Liver (tissue), 9 donors: ENCODE data around the gene LRRC45. TPM values are rescaled to one million over a fixed set of nuclear protein-coding genes. Genes with fewer than 3 reads are reported as not detected.

ENCODE experiments used
- DNase-seq: peaks from one replicate; pipeline ENCODE4 v3.0.0-alpha.2; 2017; ENCODE audit warnings: low spot score
- H3K27ac ChIP-seq, 2 donors: one replicate each; pipeline ENCODE4 v1.7.0; 2013; ENCODE audit warnings: inconsistent platforms in 2 of 2, low read length in 2 of 2, control low read depth in 1 of 2, low read depth in 1 of 2, mild to moderate bottlenecking in 1 of 2
- H3K27me3 ChIP-seq, 4 donors: one replicate each; pipeline versions ENCODE4 v1.6.1 to v1.7.0; 2013; ENCODE audit warnings: low read length in 3 of 4, inconsistent platforms in 1 of 4, mild to moderate bottlenecking in 1 of 4, moderate library complexity in 1 of 4; ENCODE audit not compliant: control insufficient read depth in 4 of 4, insufficient read depth in 4 of 4
- H3K36me3 ChIP-seq, 4 donors: one replicate each; pipeline versions ENCODE4 v1.6.1 to v1.7.0; 2013; ENCODE audit warnings: low read length in 3 of 4, mild to moderate bottlenecking in 3 of 4, low read depth in 1 of 4, moderate library complexity in 1 of 4; ENCODE audit not compliant: control insufficient read depth in 4 of 4, insufficient read depth in 3 of 4
- H3K4me1 ChIP-seq, 4 donors: one replicate each; pipeline versions ENCODE4 v1.6.1 to v1.7.0; 2013; ENCODE audit warnings: low read length in 3 of 4, mild to moderate bottlenecking in 3 of 4, moderate library complexity in 1 of 4; ENCODE audit not compliant: control insufficient read depth in 4 of 4, insufficient read depth in 4 of 4
- H3K4me3 ChIP-seq, 3 donors: one replicate each; pipeline versions ENCODE4 v1.6.1 to v1.7.0; 2013; ENCODE audit warnings: low read length in 3 of 3, control low read depth in 1 of 3, low read depth in 1 of 3, mild to moderate bottlenecking in 1 of 3
- H3K9ac ChIP-seq, 2 donors: one replicate each; pipeline ENCODE4 v1.7.0; 2013; ENCODE audit warnings: low read length in 2 of 2, mild to moderate bottlenecking in 2 of 2, moderate library complexity in 2 of 2, control low read depth in 1 of 2, low read depth in 1 of 2
- H3K9me3 ChIP-seq, 4 donors: one replicate each; pipeline versions ENCODE4 v1.6.1 to v1.7.0; 2013; ENCODE audit warnings: low read length in 3 of 4; ENCODE audit not compliant: control insufficient read depth in 4 of 4
- FOXA2 ChIP-seq: IDR thresholded peaks from 2 replicates; pipeline ENCODE4 v1.6.1; 2016; ENCODE audit warnings: antibody characterized with exemption
- GABPA ChIP-seq, 2 donors: IDR thresholded peaks in 1 of 2; conservative IDR thresholded peaks in 1 of 2; 2 replicates each; pipeline ENCODE4 v1.6.1; 2016; ENCODE audit warnings: antibody characterized with exemption in 2 of 2, mild to moderate bottlenecking in 1 of 2, moderate library complexity in 1 of 2
- HNF4A ChIP-seq, 2 donors: conservative IDR thresholded peaks; 2 replicates each; pipeline ENCODE4 v1.6.1; 2016; ENCODE audit warnings: antibody characterized with exemption in 2 of 2, mild to moderate bottlenecking in 2 of 2
- HNF4G ChIP-seq: IDR thresholded peaks from 2 replicates; pipeline ENCODE4 v1.6.1; 2016; ENCODE audit warnings: antibody characterized with exemption
- NR2F2 ChIP-seq: IDR thresholded peaks from 2 replicates; pipeline ENCODE4 v1.6.1; 2016; ENCODE audit warnings: antibody characterized with exemption
- RAD21 ChIP-seq, 2 donors: IDR thresholded peaks; 2 replicates each; pipeline ENCODE4 v1.6.1; 2016; ENCODE audit warnings: antibody characterized with exemption in 2 of 2, mild to moderate bottlenecking in 2 of 2
- RXRA ChIP-seq, 2 donors: IDR thresholded peaks; 2 replicates each; pipeline ENCODE4 v1.6.1; 2017 to 2018; ENCODE audit warnings: antibody characterized with exemption in 2 of 2, mild to moderate bottlenecking in 1 of 2
- SP1 ChIP-seq: IDR thresholded peaks from 2 replicates; pipeline ENCODE4 v1.6.1; 2018; ENCODE audit warnings: antibody characterized with exemption, mild to moderate bottlenecking
- YY1 ChIP-seq: IDR thresholded peaks from 2 replicates; pipeline ENCODE4 v1.6.1; 2016; ENCODE audit warnings: antibody characterized with exemption, mild to moderate bottlenecking
- WGBS: extraction: QIAGEN DNeasy Blood & Tissue Kit; methylation state at CpG from one replicate; pipeline ENCODE4 v1.1.7; 2013; 5-methylcytosine and 5-hydroxymethylcytosine counted together
- polyA plus RNA-seq, 2 donors: library from polyadenylated mRNA; stranded (reverse) in 1 of 2; unstranded in 1 of 2; fragments of 200-250 nt in 1 of 2; fragments of >200 nt in 1 of 2; fragmentation: Nextera tagmentation in 1 of 2; extraction: Ambion mirVana in 1 of 2; gene quantifications; one replicate each; pipeline versions ENCODE4 v1.2.1 to v1.2.3, GENCODE V29; 2013 to 2015
- total RNA-seq, 2 donors: library from RNA; depleted of rRNA; stranded (reverse); fragments of >200 nt; gene quantifications; one replicate each; pipeline ENCODE4 v1.2.3, GENCODE V29; 2014
- TF ChIP-seq, protein P1 (sequence below): IDR thresholded peaks from 2 replicates; pipeline ENCODE4 v1.6.1; 2016; ENCODE audit warnings: antibody characterized with exemption
- TF ChIP-seq, protein P2 (sequence below): IDR thresholded peaks from 2 replicates; pipeline ENCODE4 v1.6.1; 2016; ENCODE audit warnings: antibody characterized with exemption
- TF ChIP-seq, protein P3 (sequence below): fragments of 150-350 bp; IDR thresholded peaks from 2 replicates; pipeline ENCODE4 v1.5.1; 2017; ENCODE audit warnings: improper control_type of control experiment, low read depth, low read length; ENCODE audit not compliant: missing input control
- TF ChIP-seq, protein P4 (sequence below): IDR thresholded peaks from 2 replicates; pipeline ENCODE4 v1.6.1; 2016; ENCODE audit warnings: antibody characterized with exemption, mild to moderate bottlenecking
- donor health status: healthy.
- donor health status: healthy.
- donor health status: healthy.
- donor health status: healthy.
- donor health status: healthy.

Gene LRRC45
- total and polyA plus RNA-seq, 4 donors, result 4.0 to 14.1 (median 7.0) TPM

DNA sequence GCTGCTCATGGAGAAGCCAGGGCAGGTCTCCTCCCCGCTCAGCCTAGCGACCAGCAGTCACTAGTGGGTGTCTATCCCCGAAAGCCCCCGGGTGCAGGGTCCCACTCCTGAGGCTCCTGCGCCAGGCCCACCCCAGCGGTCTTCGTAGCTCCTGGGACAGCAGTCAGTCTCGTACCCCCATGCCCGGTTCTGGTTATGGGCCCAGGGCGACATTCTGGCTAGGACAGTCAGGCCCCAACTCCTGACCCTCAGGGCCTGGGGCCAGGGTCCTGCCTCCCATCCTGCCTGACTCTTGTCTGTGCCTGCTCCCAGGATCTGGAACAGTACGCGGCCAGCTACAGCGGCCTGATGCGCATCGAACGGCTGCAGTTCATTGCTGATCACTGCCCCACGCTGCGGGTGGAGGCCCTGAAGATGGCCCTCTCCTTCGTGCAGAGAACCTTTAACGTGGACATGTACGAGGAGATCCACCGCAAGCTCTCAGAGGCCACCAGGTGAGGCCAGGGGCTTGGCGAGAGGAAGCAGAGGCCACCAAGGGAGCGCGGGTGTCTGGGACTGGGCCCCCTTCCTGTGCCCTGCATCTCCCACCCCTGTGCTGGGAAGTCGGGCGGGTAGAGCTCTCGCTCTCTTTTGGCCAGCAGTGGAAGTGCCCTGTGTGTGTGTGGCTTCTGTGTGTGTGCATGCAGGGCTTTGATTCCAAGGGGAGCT is 30.6 kb downstream of the LRRC45 start:
- H3K36me3 ChIP-seq, result peaks cover 5 to 37% (median 19%) of the 10 kb centered on the region in 4 donors
- 96% methylated on average over 28 of the region's 28 CpGs for WGBS
- H3K4me3 ChIP-seq, result no peak overlapping the region

DNA sequence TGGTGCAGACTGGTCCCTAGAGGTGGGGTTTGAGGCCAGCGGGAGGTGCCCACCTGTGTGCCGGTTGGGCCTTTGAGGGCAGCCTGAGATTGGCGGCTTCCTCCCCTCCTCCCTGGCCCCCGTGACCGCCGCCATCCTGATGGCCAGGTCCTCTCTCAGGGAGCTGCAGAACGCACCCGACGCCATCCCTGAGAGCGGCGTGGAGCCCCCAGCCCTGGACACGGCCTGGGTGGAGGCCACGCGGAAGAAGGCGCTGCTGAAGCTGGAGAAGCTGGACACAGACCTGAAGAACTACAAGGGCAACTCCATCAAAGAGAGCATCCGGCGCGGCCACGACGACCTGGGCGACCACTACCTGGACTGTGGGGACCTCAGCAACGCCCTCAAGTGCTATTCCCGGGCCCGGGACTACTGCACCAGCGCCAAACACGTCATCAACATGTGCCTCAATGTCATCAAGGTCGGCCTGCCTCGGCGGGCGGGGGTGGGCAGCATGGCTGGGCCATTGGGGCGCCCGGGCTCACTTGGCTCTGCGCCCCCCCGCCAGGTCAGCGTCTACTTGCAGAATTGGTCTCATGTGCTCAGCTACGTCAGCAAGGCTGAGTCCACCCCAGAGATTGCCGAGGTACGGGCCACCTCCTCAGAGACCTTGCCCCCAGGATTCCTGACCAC is 31.4 kb downstream of the LRRC45 start:
- Histone ChIP-seq H3K4me1 (peaks cover 17 to 39% (median 30%) of the 10 kb centered on the region in 4 donors), H3K36me3 (peaks cover 4 to 45% (median 19%) of the 10 kb centered on the region in 4 donors), H3K9me3 (no peaks in the 10 kb centered on the region), H3K27ac (no peak overlapping the region), H3K27me3 (no peaks in the 10 kb centered on the region), H3K9ac (no peak overlapping the region), H3K4me3 (no peak overlapping the region)
- no peak for DNase-seq
- 94% methylated on average over 38 of the region's 38 CpGs for WGBS
- TF ChIP-seq, protein P1, sequence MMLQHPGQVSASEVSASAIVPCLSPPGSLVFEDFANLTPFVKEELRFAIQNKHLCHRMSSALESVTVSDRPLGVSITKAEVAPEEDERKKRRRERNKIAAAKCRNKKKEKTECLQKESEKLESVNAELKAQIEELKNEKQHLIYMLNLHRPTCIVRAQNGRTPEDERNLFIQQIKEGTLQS, result no peak
- TF ChIP-seq, protein P2, sequence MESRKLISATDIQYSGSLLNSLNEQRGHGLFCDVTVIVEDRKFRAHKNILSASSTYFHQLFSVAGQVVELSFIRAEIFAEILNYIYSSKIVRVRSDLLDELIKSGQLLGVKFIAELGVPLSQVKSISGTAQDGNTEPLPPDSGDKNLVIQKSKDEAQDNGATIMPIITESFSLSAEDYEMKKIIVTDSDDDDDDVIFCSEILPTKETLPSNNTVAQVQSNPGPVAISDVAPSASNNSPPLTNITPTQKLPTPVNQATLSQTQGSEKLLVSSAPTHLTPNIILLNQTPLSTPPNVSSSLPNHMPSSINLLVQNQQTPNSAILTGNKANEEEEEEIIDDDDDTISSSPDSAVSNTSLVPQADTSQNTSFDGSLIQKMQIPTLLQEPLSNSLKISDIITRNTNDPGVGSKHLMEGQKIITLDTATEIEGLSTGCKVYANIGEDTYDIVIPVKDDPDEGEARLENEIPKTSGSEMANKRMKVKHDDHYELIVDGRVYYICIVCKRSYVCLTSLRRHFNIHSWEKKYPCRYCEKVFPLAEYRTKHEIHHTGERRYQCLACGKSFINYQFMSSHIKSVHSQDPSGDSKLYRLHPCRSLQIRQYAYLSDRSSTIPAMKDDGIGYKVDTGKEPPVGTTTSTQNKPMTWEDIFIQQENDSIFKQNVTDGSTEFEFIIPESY, result no peak
- TF ChIP-seq HNF4G, result no peak
- TF ChIP-seq RXRA (IDR thresholded peaks at IDR 0.05), result no peak
- TF ChIP-seq SP1, result no peak
- no peak for TF ChIP-seq NR2F2
- TF ChIP-seq, protein P3, sequence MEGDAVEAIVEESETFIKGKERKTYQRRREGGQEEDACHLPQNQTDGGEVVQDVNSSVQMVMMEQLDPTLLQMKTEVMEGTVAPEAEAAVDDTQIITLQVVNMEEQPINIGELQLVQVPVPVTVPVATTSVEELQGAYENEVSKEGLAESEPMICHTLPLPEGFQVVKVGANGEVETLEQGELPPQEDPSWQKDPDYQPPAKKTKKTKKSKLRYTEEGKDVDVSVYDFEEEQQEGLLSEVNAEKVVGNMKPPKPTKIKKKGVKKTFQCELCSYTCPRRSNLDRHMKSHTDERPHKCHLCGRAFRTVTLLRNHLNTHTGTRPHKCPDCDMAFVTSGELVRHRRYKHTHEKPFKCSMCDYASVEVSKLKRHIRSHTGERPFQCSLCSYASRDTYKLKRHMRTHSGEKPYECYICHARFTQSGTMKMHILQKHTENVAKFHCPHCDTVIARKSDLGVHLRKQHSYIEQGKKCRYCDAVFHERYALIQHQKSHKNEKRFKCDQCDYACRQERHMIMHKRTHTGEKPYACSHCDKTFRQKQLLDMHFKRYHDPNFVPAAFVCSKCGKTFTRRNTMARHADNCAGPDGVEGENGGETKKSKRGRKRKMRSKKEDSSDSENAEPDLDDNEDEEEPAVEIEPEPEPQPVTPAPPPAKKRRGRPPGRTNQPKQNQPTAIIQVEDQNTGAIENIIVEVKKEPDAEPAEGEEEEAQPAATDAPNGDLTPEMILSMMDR, result no peak
- no peak for TF ChIP-seq RAD21 (IDR thresholded peaks at IDR 0.05)
- TF ChIP-seq YY1, result no peak
- no peak for TF ChIP-seq HNF4A (conservative IDR thresholded peaks at IDR 0.05)

More for the DNA sequence above, 30.6 kb downstream of the LRRC45 start:
- Histone ChIP-seq H3K27me3 (no peaks in the 10 kb centered on the region), H3K9ac (no peak overlapping the region), H3K9me3 (no peaks in the 10 kb centered on the region), H3K4me1 (peaks cover 22 to 46% (median 38%) of the 10 kb centered on the region in 4 donors), H3K27ac (no peak overlapping the region)
- no peak for DNase-seq
- TF ChIP-seq HNF4A (conservative IDR thresholded peaks at IDR 0.05) (no peak), GABPA (IDR thresholded peaks at IDR 0.05 in 1 of 2, conservative IDR thresholded peaks at IDR 0.05 in 1 of 2) (no peak), FOXA2 (no peak), YY1 (no peak)
- TF ChIP-seq, protein P4, sequence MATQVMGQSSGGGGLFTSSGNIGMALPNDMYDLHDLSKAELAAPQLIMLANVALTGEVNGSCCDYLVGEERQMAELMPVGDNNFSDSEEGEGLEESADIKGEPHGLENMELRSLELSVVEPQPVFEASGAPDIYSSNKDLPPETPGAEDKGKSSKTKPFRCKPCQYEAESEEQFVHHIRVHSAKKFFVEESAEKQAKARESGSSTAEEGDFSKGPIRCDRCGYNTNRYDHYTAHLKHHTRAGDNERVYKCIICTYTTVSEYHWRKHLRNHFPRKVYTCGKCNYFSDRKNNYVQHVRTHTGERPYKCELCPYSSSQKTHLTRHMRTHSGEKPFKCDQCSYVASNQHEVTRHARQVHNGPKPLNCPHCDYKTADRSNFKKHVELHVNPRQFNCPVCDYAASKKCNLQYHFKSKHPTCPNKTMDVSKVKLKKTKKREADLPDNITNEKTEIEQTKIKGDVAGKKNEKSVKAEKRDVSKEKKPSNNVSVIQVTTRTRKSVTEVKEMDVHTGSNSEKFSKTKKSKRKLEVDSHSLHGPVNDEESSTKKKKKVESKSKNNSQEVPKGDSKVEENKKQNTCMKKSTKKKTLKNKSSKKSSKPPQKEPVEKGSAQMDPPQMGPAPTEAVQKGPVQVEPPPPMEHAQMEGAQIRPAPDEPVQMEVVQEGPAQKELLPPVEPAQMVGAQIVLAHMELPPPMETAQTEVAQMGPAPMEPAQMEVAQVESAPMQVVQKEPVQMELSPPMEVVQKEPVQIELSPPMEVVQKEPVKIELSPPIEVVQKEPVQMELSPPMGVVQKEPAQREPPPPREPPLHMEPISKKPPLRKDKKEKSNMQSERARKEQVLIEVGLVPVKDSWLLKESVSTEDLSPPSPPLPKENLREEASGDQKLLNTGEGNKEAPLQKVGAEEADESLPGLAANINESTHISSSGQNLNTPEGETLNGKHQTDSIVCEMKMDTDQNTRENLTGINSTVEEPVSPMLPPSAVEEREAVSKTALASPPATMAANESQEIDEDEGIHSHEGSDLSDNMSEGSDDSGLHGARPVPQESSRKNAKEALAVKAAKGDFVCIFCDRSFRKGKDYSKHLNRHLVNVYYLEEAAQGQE, result no peak
- TF ChIP-seq, protein P2, result no peak
- TF ChIP-seq, protein P3, result no peak
